DND-41 (cell line): ENCODE data around the gene NKD2.

Experiments used
- CTCF ChIP-seq: IDR thresholded peaks from 2 replicates; pipeline ENCODE4 v1.5.1; 2012; ENCODE audit warnings: borderline replicate concordance, low read length, moderate library complexity, mild to moderate bottlenecking; ENCODE audit not compliant: poor library complexity, severe bottlenecking; ENCODE audit errors: extremely low read depth
- EZH2 ChIP-seq: IDR thresholded peaks from 3 replicates; pipeline ENCODE4 v1.6.1; 2012; ENCODE audit warnings: borderline replicate concordance, low read depth, mild to moderate bottlenecking, moderate library complexity, low read length, inconsistent platforms; ENCODE audit not compliant: severe bottlenecking

- no peak for TF ChIP-seq CTCF
- TF ChIP-seq EZH2: no peak
Observed at GRCh38 chr5:968881-969280, 39.7 kb upstream of the NKD2 start.
